ENCODE results near the gene NELFB. TPM values are rescaled to one million over a fixed set of nuclear protein-coding genes. Genes with fewer than 3 reads are reported as not detected.

The NELFB gene
- total and polyA plus RNA-seq, 10 donors: 26.6 to 49.7 (median 38.7) TPM

GRCh38 chr9:137228968-137229896 is 25.9 kb upstream of the NELFB start:
- intact Hi-C loops (cut with DNase I; ENCODE audit: low total_unique reads): no loop called here
- 70 to 81% (median 72%) methylated on average over 24 to 27 of the region's 27 CpGs for WGBS, 5 donors
- no peaks in the 10 kb centered on the region for H3K9me3 ChIP-seq
- no peaks in the 10 kb centered on the region for H3K36me3 ChIP-seq
- TF ChIP-seq POLR2A (IDR thresholded peaks at IDR 0.05) (no peak), CTCF (IDR thresholded peaks at IDR 0.05 in 8 of 11, conservative IDR thresholded peaks at IDR 0.05 in 3 of 11) (no peak), POLR2AphosphoS5 (IDR thresholded peaks at IDR 0.05) (no peak)
- H3K4me1 ChIP-seq: peaks cover 0 to 22% (median 11%) of the 10 kb centered on the region in 6 donors
- no peak overlapping the region for H3K27ac ChIP-seq
- peaks cover 0 to 74% (median 41%) of the 10 kb centered on the region in 7 donors for H3K27me3 ChIP-seq (replicated peaks in 1 of 7)
- no peak for DNase-seq
- no peak overlapping the region for H3K4me3 ChIP-seq

GRCh38 chr9:137229903-137230704 is 25.0 kb upstream of the NELFB start:
- H3K36me3 ChIP-seq: no peaks in the 10 kb centered on the region
- H3K9me3 ChIP-seq: no peaks in the 10 kb centered on the region
- peaks cover 0 to 22% (median 14%) of the 10 kb centered on the region in 6 donors for H3K4me1 ChIP-seq
- H3K4me3 ChIP-seq: no peak overlapping the region
- no peak overlapping the region for H3K27ac ChIP-seq
- H3K27me3 ChIP-seq (replicated peaks in 1 of 7): peaks cover 0 to 83% (median 45%) of the 10 kb centered on the region in 7 donors
- no peak for DNase-seq
- intact Hi-C loops (cut with DNase I; ENCODE audit: low total_unique reads): no loop called here
- no peak for TF ChIP-seq POLR2AphosphoS5 (IDR thresholded peaks at IDR 0.05)
- no peak for TF ChIP-seq CTCF (IDR thresholded peaks at IDR 0.05 in 8 of 11, conservative IDR thresholded peaks at IDR 0.05 in 3 of 11)
- no peak for TF ChIP-seq POLR2A (IDR thresholded peaks at IDR 0.05)
- 45 to 67% (median 62%) methylated on average over 8 to 31 of the region's 31 CpGs for WGBS, 5 donors

- 62 to 83% (median 76%) methylated on average over 9 to 14 of the region's 14 CpGs for WGBS, 5 donors
- no peak within 1 kb of the TSS for H3K27ac ChIP-seq
- no peaks in the 10 kb centered on the region for H3K36me3 ChIP-seq
- DNase-seq: no peak
- peaks cover 5 to 27% (median 22%) of the 10 kb centered on the region in 6 donors for H3K4me1 ChIP-seq
- peaks cover 0 to 91% (median 45%) of the 10 kb centered on the region in 7 donors for H3K27me3 ChIP-seq (replicated peaks in 1 of 7)
- no peaks in the 10 kb centered on the region for H3K9me3 ChIP-seq
- no peak for TF ChIP-seq POLR2AphosphoS5 (IDR thresholded peaks at IDR 0.05)
- TF ChIP-seq POLR2A (IDR thresholded peaks at IDR 0.05): no peak
- no peak for TF ChIP-seq CTCF (IDR thresholded peaks at IDR 0.05 in 8 of 11, conservative IDR thresholded peaks at IDR 0.05 in 3 of 11)
- intact Hi-C loops (cut with DNase I; ENCODE audit: low total_unique reads): no loop called here
- H3K4me3 ChIP-seq: no peak within 1 kb of the TSS
Measured at GRCh38 chr9:137230705-137231371, 24.3 kb upstream of the NELFB start, which contains the start of gene SLC34A3. Gene SLC34A3 (plus strand): TSS chr9:137230901. CDS start chr9:137231703, 802 bp downstream.

All from spleen (tissue), 11 donors.